ENCODE results near the gene ISG15.

DNA sequence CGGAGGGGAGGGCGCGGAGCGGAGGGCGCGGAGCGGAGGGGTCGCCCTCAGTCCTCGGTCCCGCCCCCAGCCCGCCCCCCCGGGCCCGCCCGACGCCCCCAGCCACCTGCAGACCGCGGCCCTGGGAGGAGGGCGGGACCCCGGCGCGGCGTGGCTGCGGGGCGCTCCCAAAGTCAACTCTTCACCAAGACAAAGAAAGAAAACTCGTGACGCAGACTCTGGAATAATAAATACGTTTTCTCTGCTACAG is 14.6 kb upstream of the ISG15 start:
- TF ChIP-seq CEBPB (IDR thresholded peaks at IDR 0.05) (no peak), EP300 (IDR thresholded peaks at IDR 0.05; ENCODE audit: borderline replicate concordance) (no peak), TCF12 (IDR thresholded peaks at IDR 0.05; ENCODE audit: low read depth) (no peak), ZBTB7A (IDR thresholded peaks at IDR 0.05; ENCODE audit: low read depth) (no peak), YY1 (IDR thresholded peaks at IDR 0.05; ENCODE audit: low read depth) (no peak), TAF1 (IDR thresholded peaks at IDR 0.05; ENCODE audit: low read depth) (no peak), NFIC (IDR thresholded peaks at IDR 0.05) (no peak), FOXM1 (IDR thresholded peaks at IDR 0.05; ENCODE audit: borderline replicate concordance, low read depth) (no peak), EGR1 (IDR thresholded peaks at IDR 0.05) (no peak), CREB1 (IDR thresholded peaks at IDR 0.05; ENCODE audit: low read depth) (no peak), RAD21 (IDR thresholded peaks at IDR 0.05; ENCODE audit: low read depth) (no peak)
- TF ChIP-seq, protein P1, sequence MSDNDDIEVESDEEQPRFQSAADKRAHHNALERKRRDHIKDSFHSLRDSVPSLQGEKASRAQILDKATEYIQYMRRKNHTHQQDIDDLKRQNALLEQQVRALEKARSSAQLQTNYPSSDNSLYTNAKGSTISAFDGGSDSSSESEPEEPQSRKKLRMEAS (IDR thresholded peaks at IDR 0.05) = no peak
- TF ChIP-seq, protein P2, sequence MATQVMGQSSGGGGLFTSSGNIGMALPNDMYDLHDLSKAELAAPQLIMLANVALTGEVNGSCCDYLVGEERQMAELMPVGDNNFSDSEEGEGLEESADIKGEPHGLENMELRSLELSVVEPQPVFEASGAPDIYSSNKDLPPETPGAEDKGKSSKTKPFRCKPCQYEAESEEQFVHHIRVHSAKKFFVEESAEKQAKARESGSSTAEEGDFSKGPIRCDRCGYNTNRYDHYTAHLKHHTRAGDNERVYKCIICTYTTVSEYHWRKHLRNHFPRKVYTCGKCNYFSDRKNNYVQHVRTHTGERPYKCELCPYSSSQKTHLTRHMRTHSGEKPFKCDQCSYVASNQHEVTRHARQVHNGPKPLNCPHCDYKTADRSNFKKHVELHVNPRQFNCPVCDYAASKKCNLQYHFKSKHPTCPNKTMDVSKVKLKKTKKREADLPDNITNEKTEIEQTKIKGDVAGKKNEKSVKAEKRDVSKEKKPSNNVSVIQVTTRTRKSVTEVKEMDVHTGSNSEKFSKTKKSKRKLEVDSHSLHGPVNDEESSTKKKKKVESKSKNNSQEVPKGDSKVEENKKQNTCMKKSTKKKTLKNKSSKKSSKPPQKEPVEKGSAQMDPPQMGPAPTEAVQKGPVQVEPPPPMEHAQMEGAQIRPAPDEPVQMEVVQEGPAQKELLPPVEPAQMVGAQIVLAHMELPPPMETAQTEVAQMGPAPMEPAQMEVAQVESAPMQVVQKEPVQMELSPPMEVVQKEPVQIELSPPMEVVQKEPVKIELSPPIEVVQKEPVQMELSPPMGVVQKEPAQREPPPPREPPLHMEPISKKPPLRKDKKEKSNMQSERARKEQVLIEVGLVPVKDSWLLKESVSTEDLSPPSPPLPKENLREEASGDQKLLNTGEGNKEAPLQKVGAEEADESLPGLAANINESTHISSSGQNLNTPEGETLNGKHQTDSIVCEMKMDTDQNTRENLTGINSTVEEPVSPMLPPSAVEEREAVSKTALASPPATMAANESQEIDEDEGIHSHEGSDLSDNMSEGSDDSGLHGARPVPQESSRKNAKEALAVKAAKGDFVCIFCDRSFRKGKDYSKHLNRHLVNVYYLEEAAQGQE (IDR thresholded peaks at IDR 0.05; ENCODE audit: low read depth) = no peak

Data from Ishikawa (cell line).